Tibial nerve (tissue), 4 donors: Measurements from ENCODE around the gene LZTFL1. TPM values are rescaled to one million over a fixed set of nuclear protein-coding genes. Genes with fewer than 3 reads are reported as not detected.

ENCODE experiments used
- DNase-seq, 2 donors: peaks; one replicate each; pipeline ENCODE4 v3.0.0-alpha.2; 2019; ENCODE audit warnings: low spot score in 2 of 2
- H3K27ac ChIP-seq, 4 donors: fragments of 200-600 bp; sonication (generic) in 3 of 4; one replicate each; pipeline ENCODE4 v1.5.1; 2017 to 2019; ENCODE audit warnings: mild to moderate bottlenecking in 1 of 4
- H3K27me3 ChIP-seq, 2 donors: fragments of 200-600 bp; sonication (generic) in 1 of 2; one replicate each; pipeline versions ENCODE4 v1.5.1 to v1.6.0; 2017 to 2019
- H3K36me3 ChIP-seq, 3 donors: fragments of 200-600 bp; sonication (generic); one replicate each; pipeline ENCODE4 v1.5.1; 2018 to 2019
- H3K4me1 ChIP-seq, 4 donors: fragments of 200-600 bp; sonication (generic) in 3 of 4; one replicate each; pipeline ENCODE4 v1.5.1; 2017 to 2019
- H3K4me3 ChIP-seq, 4 donors: fragments of 200-600 bp; sonication (generic) in 3 of 4; one replicate each; pipeline ENCODE4 v1.5.1; 2017 to 2019; ENCODE audit warnings: mild to moderate bottlenecking in 1 of 4, moderate library complexity in 1 of 4
- H3K9me3 ChIP-seq, 4 donors: fragments of 200-600 bp; sonication (generic) in 3 of 4; one replicate each; pipeline ENCODE4 v1.5.1; 2017 to 2019
- CTCF ChIP-seq, 5 experiments: fragments of 200-600 bp in 3 of 5; fragments of 450-650 bp in 2 of 5; sonication (generic) in 3 of 5; IDR thresholded peaks; one replicate each; pipeline ENCODE4 v1.5.1; 2016 to 2019; ENCODE audit warnings: antibody characterized with exemption in 5 of 5, mild to moderate bottlenecking in 3 of 5, moderate library complexity in 2 of 5
- EP300 ChIP-seq, 2 donors: sonication (generic); formaldehyde crosslinking; IDR thresholded peaks; one replicate each; pipeline ENCODE4 v1.6.1; 2017; ENCODE audit warnings: antibody characterized with exemption in 2 of 2, mild to moderate bottlenecking in 1 of 2
- POLR2A ChIP-seq, 2 donors: fragments of 450-650 bp; IDR thresholded peaks; one replicate each; pipeline ENCODE4 v1.6.1; 2017; ENCODE audit warnings: antibody characterized with exemption in 2 of 2, mild to moderate bottlenecking in 2 of 2, moderate library complexity in 2 of 2
- WGBS, 2 donors: methylation state at CpG; one replicate each; pipeline ENCODE4 v1.1.5; 2018; 5-methylcytosine and 5-hydroxymethylcytosine counted together
- total RNA-seq, 4 donors: library from RNA; depleted of rRNA; stranded (reverse); fragments of >200 nt; gene quantifications; one replicate each; pipeline ENCODE4 v1.1.0, GENCODE V29; 2016

The LZTFL1 gene
- total RNA-seq, 4 donors from 2014 or later, result 12.6 to 32.2 (median 21.3) TPM

DNA sequence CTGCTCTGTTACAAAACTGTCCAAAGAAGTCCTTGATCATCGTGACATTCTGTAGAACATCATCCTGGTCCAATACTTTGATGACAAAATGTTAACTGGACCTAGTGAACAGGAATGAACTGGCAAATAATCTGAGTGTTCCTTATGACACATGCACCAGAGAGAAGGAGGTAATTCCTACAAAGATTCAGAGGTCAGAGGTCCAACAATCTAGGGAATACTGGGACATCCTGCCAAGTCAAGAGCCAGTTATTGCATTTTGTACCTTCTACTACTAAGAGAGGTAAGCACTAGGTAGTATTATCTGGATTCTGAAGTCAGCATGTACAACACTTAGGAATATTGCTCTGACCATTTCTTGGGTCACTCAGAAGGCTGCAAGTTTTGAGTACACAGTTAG, 20.8 kb downstream of the LZTFL1 start:
- Histone ChIP-seq H3K4me1 (peaks cover 0 to 26% (median 11%) of the 10 kb centered on the region in 4 donors), H3K27ac (no peak overlapping the region), H3K4me3 (no peak overlapping the region), H3K27me3 (no peaks in the 10 kb centered on the region), H3K9me3 (peaks cover 0 to 11% (median 0%) of the 10 kb centered on the region in 4 donors), H3K36me3 (peaks cover 0 to 79% (median 0%) of the 10 kb centered on the region in 3 donors)
- WGBS, 2 donors, result 85 to 90% methylated on average over 1 of the region's 1 CpG
- DNase-seq, result no peak
- TF ChIP-seq EP300 (IDR thresholded peaks at IDR 0.05), result no peak
- TF ChIP-seq CTCF (IDR thresholded peaks at IDR 0.05), result no peak
- TF ChIP-seq POLR2A (IDR thresholded peaks at IDR 0.05), result no peak

GRCh38 chr3:45819543-45819942, 22.4 kb downstream of the LZTFL1 start:
- 78 to 80% methylated on average over 2 of the region's 2 CpGs for WGBS, 2 donors
- peak overlapping the region in 2 of 4 donors; percentile 76 to 84 for H3K27ac ChIP-seq

DNA sequence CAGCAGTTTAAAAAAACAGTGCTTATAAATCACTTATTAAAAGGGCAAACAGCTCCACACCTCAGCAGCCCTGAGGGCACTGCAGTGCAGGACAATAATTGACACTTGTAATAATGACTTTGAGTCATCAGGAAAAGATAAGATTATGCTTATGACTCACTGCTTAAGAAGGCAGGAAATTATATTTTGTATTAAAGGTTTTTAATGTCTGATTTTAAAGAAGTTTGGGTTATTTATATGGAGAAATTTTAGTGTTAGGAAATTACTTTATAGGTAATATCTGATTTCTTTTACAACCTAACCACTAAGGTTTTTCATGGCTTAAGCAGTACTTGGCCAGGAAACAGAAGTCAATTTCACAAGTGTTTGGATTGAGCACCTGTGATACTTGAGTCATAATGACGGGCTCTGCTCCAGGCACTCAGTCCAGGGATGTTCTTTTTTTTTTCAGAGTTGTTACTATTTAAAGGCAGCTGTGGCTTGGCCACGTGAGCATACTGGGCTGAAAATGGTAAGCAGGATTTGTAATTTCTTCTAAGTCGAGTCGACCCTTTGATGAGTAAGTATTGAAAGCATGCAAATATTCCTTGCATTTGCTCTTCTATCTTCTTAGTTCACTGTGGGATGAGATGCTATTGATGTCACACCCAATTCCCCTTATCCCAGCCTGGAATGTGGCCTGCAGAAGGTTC, 23.9 kb downstream of the LZTFL1 start:
- WGBS, 2 donors, result 46 to 59% methylated on average over 4 of the region's 4 CpGs
- Histone ChIP-seq H3K27me3 (no peaks in the 10 kb centered on the region), H3K36me3 (peaks cover 0 to 64% (median 0%) of the 10 kb centered on the region in 3 donors), H3K27ac (peak overlapping the region in 3 of 4 donors; percentile 54 to 84 (median 76)), H3K4me3 (no peak overlapping the region), H3K9me3 (peaks cover 0 to 11% (median 0%) of the 10 kb centered on the region in 4 donors), H3K4me1 (peaks cover 0 to 31% (median 13%) of the 10 kb centered on the region in 4 donors)
- TF ChIP-seq POLR2A (IDR thresholded peaks at IDR 0.05), result no peak
- TF ChIP-seq EP300 (IDR thresholded peaks at IDR 0.05), result peak in 1 of 2 donors; percentile 92
- DNase-seq, result peak; percentile 69 to 87

More at GRCh38 chr3:45819543-45819942, 22.4 kb downstream of the LZTFL1 start:
- Histone ChIP-seq H3K27me3 (no peaks in the 10 kb centered on the region), H3K9me3 (peaks cover 0 to 11% (median 0%) of the 10 kb centered on the region in 4 donors), H3K4me1 (peaks cover 0 to 31% (median 13%) of the 10 kb centered on the region in 4 donors), H3K4me3 (no peak overlapping the region), H3K36me3 (peaks cover 0 to 67% (median 0%) of the 10 kb centered on the region in 3 donors)
- peak in 1 of 2 donors; percentile 48 for DNase-seq
- TF ChIP-seq CTCF (IDR thresholded peaks at IDR 0.05), result no peak
- no peak for TF ChIP-seq POLR2A (IDR thresholded peaks at IDR 0.05)
- peak in 1 of 2 donors; percentile 17 for TF ChIP-seq EP300 (IDR thresholded peaks at IDR 0.05)

DNA sequence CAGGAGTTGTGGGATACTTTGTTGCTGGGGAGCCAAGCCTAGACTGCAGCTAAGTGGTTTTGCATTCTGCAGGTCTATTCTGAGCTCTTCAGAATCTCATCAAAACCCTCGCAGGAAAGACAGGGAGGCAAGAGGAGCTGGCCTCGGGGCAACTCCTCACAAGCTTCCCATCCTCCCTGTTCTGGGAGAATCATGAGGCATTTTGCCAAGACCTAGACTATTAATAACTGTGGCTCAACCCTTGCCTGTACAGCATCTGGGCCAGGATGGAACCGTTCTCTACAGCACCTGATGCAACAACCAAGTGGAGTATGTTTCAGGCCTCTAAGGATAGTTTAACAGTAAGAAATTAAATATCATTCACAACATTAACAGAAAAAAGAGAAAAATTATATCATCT, 25.4 kb downstream of the LZTFL1 start:
- Histone ChIP-seq H3K27me3 (no peaks in the 10 kb centered on the region), H3K4me1 (peaks cover 0 to 31% (median 13%) of the 10 kb centered on the region in 4 donors), H3K36me3 (peaks cover 0 to 52% (median 0%) of the 10 kb centered on the region in 3 donors), H3K4me3 (no peak overlapping the region), H3K27ac (peak overlapping the region in 2 of 4 donors; percentile 50 to 59), H3K9me3 (peaks cover 0 to 11% (median 0%) of the 10 kb centered on the region in 4 donors)
- peak in 1 of 2 donors; percentile 59 for DNase-seq
- no peak for TF ChIP-seq CTCF (IDR thresholded peaks at IDR 0.05)
- peak in 1 of 2 donors; percentile 70 for TF ChIP-seq EP300 (IDR thresholded peaks at IDR 0.05)
- TF ChIP-seq POLR2A (IDR thresholded peaks at IDR 0.05), result no peak
- WGBS, 2 donors, result 71 to 76% methylated on average over 3 of the region's 3 CpGs

DNA sequence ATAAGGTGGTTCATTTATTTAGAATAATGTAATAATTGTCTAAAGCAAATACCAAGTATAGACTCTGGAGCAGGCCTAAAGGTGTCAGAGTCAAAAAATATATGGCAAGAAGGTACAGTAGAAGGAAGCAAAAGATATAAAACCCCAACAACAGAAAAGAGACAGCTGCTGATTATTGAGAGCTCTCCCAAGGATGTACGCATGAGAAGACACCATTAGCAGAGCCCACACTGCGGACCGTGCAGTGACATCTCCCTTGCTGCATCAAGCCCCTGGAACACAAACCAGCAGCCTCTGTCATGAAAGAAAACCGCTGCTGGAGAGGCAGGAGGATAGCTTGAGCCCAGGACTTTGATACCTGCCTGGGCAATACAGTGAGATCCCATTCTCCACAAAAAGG, 27.6 kb downstream of the LZTFL1 start:
- Histone ChIP-seq H3K36me3 (peaks cover 0 to 32% (median 0%) of the 10 kb centered on the region in 3 donors), H3K4me3 (no peak overlapping the region), H3K4me1 (peaks cover 0 to 30% (median 13%) of the 10 kb centered on the region in 4 donors), H3K27ac (no peak overlapping the region), H3K27me3 (no peaks in the 10 kb centered on the region), H3K9me3 (peaks cover 0 to 11% (median 0%) of the 10 kb centered on the region in 4 donors)
- WGBS, 2 donors, result 94 to 95% methylated on average over 4 of the region's 4 CpGs
- DNase-seq, result no peak
- TF ChIP-seq POLR2A (IDR thresholded peaks at IDR 0.05), result no peak
- no peak for TF ChIP-seq CTCF (IDR thresholded peaks at IDR 0.05)
- TF ChIP-seq EP300 (IDR thresholded peaks at IDR 0.05), result no peak
